Measurements from ENCODE around the gene IGSF5. TPM values are rescaled to one million over a fixed set of nuclear protein-coding genes. Genes with fewer than 3 reads are reported as not detected.

Gene IGSF5
- total RNA-seq, result not detected

GRCh38 chr21:39744883-39745282, at the start of gene IGSF5:
Gene IGSF5 (plus strand): TSS chr21:39745183. CDS start chr21:39745510, 327 bp downstream.

Other genes starting within 250 kb of the IGSF5 start
- gene B3GALT5, start 132.2 kb upstream of the IGSF5 start, total RNA-seq, result not detected
- not detected for gene PCP4, start 122.3 kb downstream of the IGSF5 start, total RNA-seq